ENCODE measurements around the gene GKN1. TPM values are rescaled to one million over a fixed set of nuclear protein-coding genes. Genes with fewer than 3 reads are reported as not detected.

The GKN1 gene
- total RNA-seq, 1 donor from 2014 or later = 1.7 TPM

DNA sequence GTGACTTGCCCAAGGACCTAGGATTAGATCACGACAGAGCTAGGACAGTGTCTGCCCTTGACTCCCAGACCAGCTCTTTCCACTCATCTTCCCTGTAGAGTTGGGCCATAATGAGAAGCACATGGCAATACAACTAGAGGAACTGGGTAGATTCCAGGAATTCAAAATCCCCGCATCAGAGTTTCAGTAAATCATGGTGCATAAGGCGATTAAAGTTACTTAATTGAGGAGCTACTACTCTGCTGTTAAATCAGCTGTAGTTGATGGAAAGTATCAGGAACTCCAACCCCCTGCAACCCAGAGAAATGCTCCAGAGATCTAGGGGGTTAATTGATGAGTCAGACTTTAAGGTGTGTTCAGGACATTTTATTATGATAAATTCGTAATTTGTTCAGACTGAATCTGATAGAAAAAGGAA is 44.3 kb downstream of the GKN1 start:
- DNase-seq (ENCODE audit: extremely low spot score, unreplicated experiment) = no peak
- Mint-ChIP-seq H3K27ac (no peak overlapping the region), H3K27me3 (peaks cover 10% of the 10 kb centered on the region), H3K4me3 (no peak overlapping the region), H3K36me3 (peaks cover 13% of the 10 kb centered on the region), H3K4me1 (ENCODE audit: unreplicated experiment) (peaks cover 23% of the 10 kb centered on the region), H3K9me3 (peaks cover 5% of the 10 kb centered on the region)
- TF ChIP-seq, protein P1, sequence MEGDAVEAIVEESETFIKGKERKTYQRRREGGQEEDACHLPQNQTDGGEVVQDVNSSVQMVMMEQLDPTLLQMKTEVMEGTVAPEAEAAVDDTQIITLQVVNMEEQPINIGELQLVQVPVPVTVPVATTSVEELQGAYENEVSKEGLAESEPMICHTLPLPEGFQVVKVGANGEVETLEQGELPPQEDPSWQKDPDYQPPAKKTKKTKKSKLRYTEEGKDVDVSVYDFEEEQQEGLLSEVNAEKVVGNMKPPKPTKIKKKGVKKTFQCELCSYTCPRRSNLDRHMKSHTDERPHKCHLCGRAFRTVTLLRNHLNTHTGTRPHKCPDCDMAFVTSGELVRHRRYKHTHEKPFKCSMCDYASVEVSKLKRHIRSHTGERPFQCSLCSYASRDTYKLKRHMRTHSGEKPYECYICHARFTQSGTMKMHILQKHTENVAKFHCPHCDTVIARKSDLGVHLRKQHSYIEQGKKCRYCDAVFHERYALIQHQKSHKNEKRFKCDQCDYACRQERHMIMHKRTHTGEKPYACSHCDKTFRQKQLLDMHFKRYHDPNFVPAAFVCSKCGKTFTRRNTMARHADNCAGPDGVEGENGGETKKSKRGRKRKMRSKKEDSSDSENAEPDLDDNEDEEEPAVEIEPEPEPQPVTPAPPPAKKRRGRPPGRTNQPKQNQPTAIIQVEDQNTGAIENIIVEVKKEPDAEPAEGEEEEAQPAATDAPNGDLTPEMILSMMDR (conservative IDR thresholded peaks at IDR 0.05) = no peak

DNA sequence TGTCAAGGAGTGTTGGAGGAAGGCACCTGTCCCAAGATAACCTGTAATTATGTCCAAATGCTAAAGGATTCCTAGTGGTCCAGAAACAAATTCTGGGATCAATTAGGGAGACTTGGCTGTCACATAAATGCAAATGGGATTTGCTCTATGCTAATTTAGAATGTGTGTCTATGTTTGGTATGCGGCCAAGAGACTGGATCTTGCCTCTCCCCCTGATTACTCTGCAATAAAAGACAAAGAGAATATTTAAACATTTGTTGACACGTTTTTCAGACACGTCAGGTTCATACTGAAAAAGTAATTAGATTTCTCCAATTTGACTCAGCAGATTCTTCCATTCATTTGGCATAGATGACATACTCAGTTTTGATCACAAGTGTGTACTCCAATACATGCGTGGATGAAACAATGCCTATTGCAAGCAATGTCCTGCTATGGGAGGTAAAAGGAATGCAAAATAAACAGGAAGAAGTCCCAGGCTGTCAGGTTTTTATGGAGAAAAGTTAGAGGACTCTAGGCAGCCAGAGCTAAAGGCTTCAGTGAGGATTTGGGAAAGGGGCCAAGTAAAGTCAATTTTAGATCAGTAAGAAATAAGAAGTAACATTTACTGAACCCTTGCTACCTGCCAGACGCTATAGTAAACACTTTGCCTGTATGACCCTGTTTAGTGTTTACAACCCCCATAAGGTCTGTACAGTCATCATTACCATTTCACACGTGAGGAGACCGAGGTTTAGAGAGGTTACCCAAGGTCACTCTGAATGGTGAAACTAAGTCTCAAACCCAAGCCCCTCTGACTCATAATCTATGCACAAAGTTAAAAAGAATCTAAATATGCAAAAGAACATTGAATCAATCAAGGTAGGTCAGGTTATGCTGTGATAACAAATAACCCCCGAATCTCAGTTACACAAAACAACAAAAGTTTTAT is 46.3 kb downstream of the GKN1 start:
- no peak for DNase-seq (ENCODE audit: extremely low spot score, unreplicated experiment)
- Mint-ChIP-seq H3K27ac (no peak overlapping the region), H3K4me3 (no peak overlapping the region), H3K4me1 (ENCODE audit: unreplicated experiment) (peaks cover 15% of the 10 kb centered on the region), H3K27me3 (no peaks in the 10 kb centered on the region), H3K9me3 (peaks cover 5% of the 10 kb centered on the region), H3K36me3 (peaks cover 13% of the 10 kb centered on the region)
- TF ChIP-seq, protein P1 (conservative IDR thresholded peaks at IDR 0.05) = no peak

DNA sequence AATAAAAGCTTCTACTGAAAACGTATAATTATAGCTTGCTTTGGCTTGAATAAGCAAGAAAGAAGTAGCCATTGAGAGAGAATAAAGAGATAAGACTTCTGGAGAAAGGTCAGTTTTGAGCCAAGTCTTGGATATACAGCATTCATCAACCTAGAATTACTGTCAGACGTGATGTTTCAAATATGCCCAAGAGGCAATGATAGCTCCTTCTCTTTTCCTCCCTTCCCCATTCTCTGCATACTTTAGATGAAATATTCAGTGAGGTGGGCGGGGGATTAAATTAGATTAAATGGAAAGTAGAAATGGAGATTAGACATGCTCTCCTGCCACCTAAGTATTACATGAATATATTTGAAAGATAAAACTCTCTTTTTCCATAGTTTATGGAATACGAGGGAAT is 47.3 kb downstream of the GKN1 start:
- H3K27me3 Mint-ChIP-seq = no peaks in the 10 kb centered on the region
- DNase-seq (ENCODE audit: extremely low spot score, unreplicated experiment) = no peak
- H3K9me3 Mint-ChIP-seq = peaks cover 7% of the 10 kb centered on the region
- H3K27ac Mint-ChIP-seq = no peak overlapping the region
- peaks cover 15% of the 10 kb centered on the region for H3K4me1 Mint-ChIP-seq (ENCODE audit: unreplicated experiment)
- H3K4me3 Mint-ChIP-seq = no peak overlapping the region
- peaks cover 16% of the 10 kb centered on the region for H3K36me3 Mint-ChIP-seq
- TF ChIP-seq, protein P1 (conservative IDR thresholded peaks at IDR 0.05) = no peak

DNA sequence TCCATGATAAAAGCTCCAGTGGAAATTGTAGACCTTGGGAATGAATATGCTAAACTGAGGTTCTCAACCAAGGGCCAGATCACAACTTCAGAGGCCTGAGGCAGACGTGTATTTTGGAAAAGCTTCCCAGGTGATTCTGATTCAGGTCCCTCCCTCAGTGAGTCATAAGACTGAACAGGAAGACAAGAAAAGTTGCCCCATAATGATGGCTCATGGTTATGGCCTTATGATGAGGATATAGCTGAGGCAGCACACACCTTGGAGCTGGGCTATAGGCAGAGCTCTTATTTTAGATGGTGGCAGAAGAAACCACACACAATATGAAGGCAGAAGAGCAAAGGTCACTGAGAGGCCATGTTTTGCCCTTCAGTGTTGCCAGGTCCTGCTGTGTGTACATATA is 48.1 kb downstream of the GKN1 start:
- peaks cover 11% of the 10 kb centered on the region for H3K9me3 Mint-ChIP-seq
- H3K27ac Mint-ChIP-seq = no peak overlapping the region
- H3K27me3 Mint-ChIP-seq = no peaks in the 10 kb centered on the region
- peaks cover 8% of the 10 kb centered on the region for H3K4me1 Mint-ChIP-seq (ENCODE audit: unreplicated experiment)
- H3K4me3 Mint-ChIP-seq = no peak overlapping the region
- H3K36me3 Mint-ChIP-seq = peaks cover 17% of the 10 kb centered on the region
- no peak for DNase-seq (ENCODE audit: extremely low spot score, unreplicated experiment)
- TF ChIP-seq, protein P1 (conservative IDR thresholded peaks at IDR 0.05) = no peak

DNA sequence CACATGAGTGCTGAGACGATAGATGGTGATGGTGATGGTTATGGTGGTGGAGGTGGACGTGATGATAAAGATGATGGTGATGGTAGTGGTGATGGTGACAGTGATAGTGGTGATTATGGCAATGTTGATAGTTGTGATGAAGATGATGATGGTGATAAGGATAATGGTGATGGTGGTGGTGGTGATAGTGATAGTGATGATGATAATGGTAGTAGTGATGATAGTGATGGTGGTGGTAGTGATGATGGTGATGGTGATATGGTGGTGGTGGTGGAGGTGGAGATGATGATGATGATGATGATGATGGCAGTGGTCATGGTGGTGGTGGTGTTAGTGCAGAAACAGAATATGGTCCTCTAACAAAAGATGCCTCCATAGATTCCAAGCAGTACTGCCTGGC is 48.8 kb downstream of the GKN1 start:
- Mint-ChIP-seq H3K36me3 (peaks cover 11% of the 10 kb centered on the region), H3K27ac (no peak overlapping the region), H3K4me3 (no peak overlapping the region), H3K9me3 (peaks cover 11% of the 10 kb centered on the region), H3K27me3 (no peaks in the 10 kb centered on the region), H3K4me1 (ENCODE audit: unreplicated experiment) (peaks cover under 1% of the 10 kb centered on the region)
- TF ChIP-seq, protein P1 (conservative IDR thresholded peaks at IDR 0.05) = no peak
- no peak for DNase-seq (ENCODE audit: extremely low spot score, unreplicated experiment)

All from type B pancreatic cell (in vitro differentiated cells).